Keratinocyte (primary cell): ENCODE data around the gene BBS9. TPM values are rescaled to one million over a fixed set of nuclear protein-coding genes. Genes with fewer than 3 reads are reported as not detected.

Experiments
- DNase-seq: peaks from one replicate; pipeline ENCODE4 v3.0.0-alpha.2; 2011; ENCODE audit warnings: low read depth, missing footprints, low spot score
- FAIRE-seq: peaks from 2 replicates; lab custom pipeline; 2011; peaks lifted over from hg19 to GRCh38; lab: Jason Lieb, UNC
- H2AFZ ChIP-seq: 2 replicates; pipeline ENCODE4 v1.6.0; 2012; ENCODE audit warnings: low read length, control low read depth, inconsistent platforms; ENCODE audit not compliant: control insufficient read depth
- H3K27ac ChIP-seq: 2 replicates; pipeline ENCODE4 v1.5.1; 2011; ENCODE audit warnings: low read length; ENCODE audit not compliant: control insufficient read depth, insufficient read depth
- H3K27me3 ChIP-seq: 3 replicates; pipeline ENCODE4 v1.6.0; 2011; ENCODE audit warnings: low read length; ENCODE audit not compliant: control insufficient read depth, insufficient read depth; ENCODE audit errors: extremely low read depth
- H3K36me3 ChIP-seq, 2 experiments: 2 replicates in 1 of 2; 3 replicates in 1 of 2; pipeline ENCODE4 v1.5.1; 2011; ENCODE audit warnings: low read length in 2 of 2, mild to moderate bottlenecking in 1 of 2; ENCODE audit not compliant: control insufficient read depth in 2 of 2, insufficient read depth in 2 of 2; ENCODE audit errors: extremely low read depth in 1 of 2
- H3K4me1 ChIP-seq: 3 replicates; pipeline ENCODE4 v1.5.1; 2011; ENCODE audit warnings: low read length; ENCODE audit not compliant: control insufficient read depth, insufficient read depth; ENCODE audit errors: extremely low read depth
- H3K4me2 ChIP-seq: 3 replicates; pipeline ENCODE4 v1.6.0; 2011; ENCODE audit warnings: low read depth, low read length; ENCODE audit not compliant: control insufficient read depth, insufficient read depth; ENCODE audit errors: extremely low read depth
- H3K4me3 ChIP-seq, 3 experiments: fragments of 200-600 bp in 1 of 3; sonication (generic) in 1 of 3; 2 replicates in 2 of 3; 3 replicates in 1 of 3; pipeline ENCODE4 v1.5.1; 2011 to 2016; ENCODE audit warnings: low read length in 3 of 3, mild to moderate bottlenecking in 3 of 3, control low read depth in 2 of 3, inconsistent platforms in 1 of 3, low read depth in 1 of 3, mixed read lengths in 1 of 3, mixed run types in 1 of 3, moderate library complexity in 1 of 3; ENCODE audit not compliant: control insufficient read depth in 2 of 3, insufficient read depth in 2 of 3; ENCODE audit errors: extremely low read depth in 1 of 3
- H3K79me2 ChIP-seq: 2 replicates; pipeline ENCODE4 v1.6.0; 2012; ENCODE audit warnings: low read length; ENCODE audit not compliant: control insufficient read depth, insufficient read depth
- H3K9ac ChIP-seq: 3 replicates; pipeline ENCODE4 v1.6.0; 2011; ENCODE audit warnings: low read length; ENCODE audit not compliant: control insufficient read depth, insufficient read depth; ENCODE audit errors: extremely low read depth
- H3K9me1 ChIP-seq: 3 replicates; pipeline ENCODE4 v1.6.0; 2011; ENCODE audit warnings: low read length; ENCODE audit not compliant: control insufficient read depth, insufficient read depth; ENCODE audit errors: extremely low read depth
- H3K9me3 ChIP-seq: 2 replicates; pipeline ENCODE4 v1.5.1; 2012; ENCODE audit warnings: low read depth, low read length; ENCODE audit not compliant: control insufficient read depth
- H4K20me1 ChIP-seq: 3 replicates; pipeline ENCODE4 v1.6.0; 2011; ENCODE audit warnings: low read length; ENCODE audit not compliant: control insufficient read depth, insufficient read depth; ENCODE audit errors: extremely low read depth
- EZH2 ChIP-seq: IDR thresholded peaks from one replicate; pipeline ENCODE4 v1.6.1; 2012; ENCODE audit warnings: inconsistent platforms, mild to moderate bottlenecking, low read length, moderate library complexity
- dilution Hi-C: fragments of 300-500 bp; cut with MboI; formaldehyde crosslinking; loops from one replicate; pipeline ENCODE4 v1.7.0; 2020; ENCODE audit warnings: low sequenced_read_pairs; ENCODE audit not compliant: extremely low pct_ligation_motif_present
- polyA plus RNA-seq, 5 experiments: library from polyadenylated mRNA; depleted of rRNA in 3 of 5; stranded (reverse) in 3 of 5; stranded (forward) in 1 of 5; unstranded in 1 of 5; fragments of >200 nt; gene quantifications; 1 replicate in 1 of 5; 2 replicates in 3 of 5; 3 replicates in 1 of 5; pipeline versions ENCODE4 v1.2.1 to v1.2.3, GENCODE V29; 2011 to 2012; ENCODE audit warnings: missing spikeins in 2 of 5, low read depth in 1 of 5, low replicate concordance in 1 of 5
- TF ChIP-seq, protein P1 (sequence below), 3 experiments: IDR thresholded peaks in 1 of 3; conservative IDR thresholded peaks in 1 of 3; optimal IDR thresholded peaks in 1 of 3; 2 replicates in 2 of 3; 3 replicates in 1 of 3; pipeline versions ENCODE3 to v1.5.1; 2011; ENCODE audit warnings: low read length in 3 of 3, mild to moderate bottlenecking in 3 of 3, moderate library complexity in 2 of 3, control low read depth in 1 of 3, inconsistent platforms in 1 of 3; ENCODE audit not compliant: insufficient read depth in 2 of 3; ENCODE audit errors: extremely low read depth in 1 of 3

The BBS9 gene
- polyA plus RNA-seq, 1 donor (not counting 4 experiments of a cell fraction or from before 2014, with no cell fraction given), result 7.6 TPM

DNA sequence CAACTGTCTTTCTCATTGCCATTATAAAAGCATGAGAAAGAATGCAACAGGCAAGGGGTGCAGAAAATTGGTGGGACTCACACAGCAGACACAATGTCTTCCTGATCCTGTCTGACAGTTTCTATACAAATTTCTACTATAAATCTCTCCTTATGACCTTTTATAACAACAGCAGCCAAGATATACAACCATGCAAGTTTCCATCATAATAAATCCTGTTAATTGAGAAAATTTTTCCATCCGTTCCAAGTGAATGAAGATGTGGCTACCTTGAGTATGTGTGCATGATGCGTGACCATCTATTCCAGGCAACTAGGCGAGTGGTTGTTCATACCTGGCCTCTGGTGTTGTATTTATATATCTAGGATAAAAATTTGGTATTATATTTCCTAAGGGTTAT lies 216.7 kb downstream of the BBS9 start:
- no peak for DNase-seq
- no peak overlapping the region for H3K4me3 ChIP-seq
- no peaks in the 10 kb centered on the region for H3K4me1 ChIP-seq
- H4K20me1 ChIP-seq, result no peaks in the 10 kb centered on the region
- H3K79me2 ChIP-seq, result no peaks in the 10 kb centered on the region
- no peak overlapping the region for H2AFZ ChIP-seq
- H3K9ac ChIP-seq, result no peak overlapping the region
- H3K4me2 ChIP-seq, result no peak overlapping the region
- no peak overlapping the region for H3K27ac ChIP-seq
- no peaks in the 10 kb centered on the region for H3K9me1 ChIP-seq
- H3K36me3 ChIP-seq, result no peaks in the 10 kb centered on the region
- no peak for TF ChIP-seq EZH2
- TF ChIP-seq, protein P1, sequence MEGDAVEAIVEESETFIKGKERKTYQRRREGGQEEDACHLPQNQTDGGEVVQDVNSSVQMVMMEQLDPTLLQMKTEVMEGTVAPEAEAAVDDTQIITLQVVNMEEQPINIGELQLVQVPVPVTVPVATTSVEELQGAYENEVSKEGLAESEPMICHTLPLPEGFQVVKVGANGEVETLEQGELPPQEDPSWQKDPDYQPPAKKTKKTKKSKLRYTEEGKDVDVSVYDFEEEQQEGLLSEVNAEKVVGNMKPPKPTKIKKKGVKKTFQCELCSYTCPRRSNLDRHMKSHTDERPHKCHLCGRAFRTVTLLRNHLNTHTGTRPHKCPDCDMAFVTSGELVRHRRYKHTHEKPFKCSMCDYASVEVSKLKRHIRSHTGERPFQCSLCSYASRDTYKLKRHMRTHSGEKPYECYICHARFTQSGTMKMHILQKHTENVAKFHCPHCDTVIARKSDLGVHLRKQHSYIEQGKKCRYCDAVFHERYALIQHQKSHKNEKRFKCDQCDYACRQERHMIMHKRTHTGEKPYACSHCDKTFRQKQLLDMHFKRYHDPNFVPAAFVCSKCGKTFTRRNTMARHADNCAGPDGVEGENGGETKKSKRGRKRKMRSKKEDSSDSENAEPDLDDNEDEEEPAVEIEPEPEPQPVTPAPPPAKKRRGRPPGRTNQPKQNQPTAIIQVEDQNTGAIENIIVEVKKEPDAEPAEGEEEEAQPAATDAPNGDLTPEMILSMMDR (optimal IDR thresholded peaks at IDR 0.05 in 1 of 3, IDR thresholded peaks at IDR 0.05 in 1 of 3, conservative IDR thresholded peaks at IDR 0.05 in 1 of 3; ENCODE audit: extremely low read depth in 1 of 3, insufficient read depth in 2 of 3, low read length in 3 of 3), result no peak
- no peaks in the 10 kb centered on the region for H3K9me3 ChIP-seq
- H3K27me3 ChIP-seq, result no peaks in the 10 kb centered on the region
- dilution Hi-C loops, result no loop called here
- FAIRE-seq, result no peak

DNA sequence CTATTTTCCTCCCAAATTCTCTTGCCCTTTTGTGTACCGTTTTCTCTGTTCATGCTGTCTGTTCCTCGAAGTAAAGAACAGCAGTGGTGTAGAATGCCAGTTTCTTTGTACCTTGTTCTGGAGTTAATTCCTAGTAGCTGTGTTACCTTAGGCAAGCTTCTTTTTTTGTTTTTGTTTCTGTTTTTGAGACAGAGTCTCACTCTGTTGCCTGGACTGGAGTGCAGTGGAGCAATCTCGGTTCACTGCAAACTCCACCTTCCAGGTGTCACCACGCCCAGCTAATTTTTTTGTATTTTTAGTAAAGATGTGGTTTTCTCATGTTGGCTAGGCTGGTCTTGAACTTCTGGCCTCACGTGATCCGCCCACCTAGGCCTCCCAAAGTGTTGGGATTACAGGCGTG lies 221.2 kb downstream of the BBS9 start:
- Histone ChIP-seq H3K4me2 (no peak overlapping the region), H3K9me1 (no peaks in the 10 kb centered on the region), H3K4me1 (no peaks in the 10 kb centered on the region), H3K27ac (no peak overlapping the region), H3K27me3 (no peaks in the 10 kb centered on the region), H3K9me3 (no peaks in the 10 kb centered on the region), H3K9ac (no peak overlapping the region), H3K36me3 (no peaks in the 10 kb centered on the region), H3K4me3 (no peak overlapping the region), H3K79me2 (no peaks in the 10 kb centered on the region), H4K20me1 (no peaks in the 10 kb centered on the region), H2AFZ (no peak overlapping the region)
- DNase-seq, result no peak
- no peak for FAIRE-seq
- dilution Hi-C loops, result no loop called here
- TF ChIP-seq EZH2, result no peak
- TF ChIP-seq, protein P1 (optimal IDR thresholded peaks at IDR 0.05 in 1 of 3, IDR thresholded peaks at IDR 0.05 in 1 of 3, conservative IDR thresholded peaks at IDR 0.05 in 1 of 3; ENCODE audit: extremely low read depth in 1 of 3, insufficient read depth in 2 of 3, low read length in 3 of 3), result no peak
